Activated CD8-positive, alpha-beta memory T cell treated with anti-CD3 and anti-CD28 coated beads for 36 hours (primary cell): ENCODE results near the gene SLC22A23. TPM values are rescaled to one million over a fixed set of nuclear protein-coding genes. Genes with fewer than 3 reads are reported as not detected.

Experiments
- CTCF ChIA-PET: fragments of 350-600 bp; sonication (Branson Sonifier 250); formaldehyde crosslinking; loops from one replicate; lab custom pipeline; 2021; ENCODE audit warnings: antibody characterized with exemption; lab: Charles Lee
- POLR2A ChIA-PET: fragments of 350-600 bp; sonication (Branson Sonifier 250); formaldehyde crosslinking; loops from one replicate; lab custom pipeline; 2021; ENCODE audit warnings: antibody characterized with exemption; lab: Charles Lee
- total RNA-seq, 2 experiments: library from RNA; stranded (reverse); gene quantifications; one replicate each; pipeline ENCODE4 v1.2.3, GENCODE V29; 2021

Gene SLC22A23
- total RNA-seq, 2 experiments from 2014 or later: 0.15 to 0.17 TPM

GRCh38 chr6:3318821-3319540 is 137.9 kb downstream of the SLC22A23 start:
- ChIA-PET CTCF (interaction anchor here (1.2 kb wide), 1 partner anchor 39 kb away, joined by 3 read pairs; no protein-coding TSS in a partner anchor), POLR2A (no interaction called here)

GRCh38 chr6:3318226-3318625 is 138.6 kb downstream of the SLC22A23 start:
- CTCF ChIA-PET: no interaction called here
- POLR2A ChIA-PET: no interaction called here

GRCh38 chr6:3317741-3318211 is 139.1 kb downstream of the SLC22A23 start:
- POLR2A ChIA-PET: no interaction called here
- CTCF ChIA-PET: no interaction called here

GRCh38 chr6:3316818-3317217 is 140.0 kb downstream of the SLC22A23 start:
- ChIA-PET POLR2A (no interaction called here), CTCF (no interaction called here)

- ChIA-PET CTCF (no interaction called here), POLR2A (no interaction called here)
These were observed 140.5 kb downstream of the SLC22A23 start for GRCh38 chr6:3316331-3316730.

- ChIA-PET CTCF (no interaction called here), POLR2A (no interaction called here)
These were observed 141.0 kb downstream of the SLC22A23 start for GRCh38 chr6:3315841-3316240.

GRCh38 chr6:3314621-3315467 is 142.0 kb downstream of the SLC22A23 start:
- ChIA-PET CTCF (no interaction called here), POLR2A (no interaction called here)

- ChIA-PET CTCF (no interaction called here), POLR2A (no interaction called here)
These were observed 142.7 kb downstream of the SLC22A23 start for GRCh38 chr6:3314176-3314575.

- POLR2A ChIA-PET: no interaction called here
- CTCF ChIA-PET: no interaction called here
These were observed 144.1 kb downstream of the SLC22A23 start for GRCh38 chr6:3312604-3313231.

GRCh38 chr6:3311826-3312225 is 145.0 kb downstream of the SLC22A23 start:
- POLR2A ChIA-PET: no interaction called here
- CTCF ChIA-PET: no interaction called here

- ChIA-PET POLR2A (no interaction called here), CTCF (no interaction called here)
These were observed 146.1 kb downstream of the SLC22A23 start for GRCh38 chr6:3310703-3311102.

- ChIA-PET POLR2A (no interaction called here), CTCF (no interaction called here)
These were observed 146.8 kb downstream of the SLC22A23 start for GRCh38 chr6:3310051-3310448.

- CTCF ChIA-PET: no interaction called here
- POLR2A ChIA-PET: no interaction called here
These were observed 147.3 kb downstream of the SLC22A23 start for GRCh38 chr6:3309391-3310050.

GRCh38 chr6:3308106-3308505 is 148.7 kb downstream of the SLC22A23 start:
- CTCF ChIA-PET: no interaction called here

GRCh38 chr6:3307436-3307835 is 149.4 kb downstream of the SLC22A23 start:
- ChIA-PET CTCF (no interaction called here), POLR2A (no interaction called here)

More at GRCh38 chr6:3308106-3308505, 148.7 kb downstream of the SLC22A23 start:
- POLR2A ChIA-PET: no interaction called here

- ChIA-PET CTCF (no interaction called here), POLR2A (no interaction called here)
These were observed 150.0 kb downstream of the SLC22A23 start for GRCh38 chr6:3306848-3307247.

- CTCF ChIA-PET: no interaction called here
- POLR2A ChIA-PET: no interaction called here
These were observed 151.0 kb downstream of the SLC22A23 start for GRCh38 chr6:3305831-3306230.

- POLR2A ChIA-PET: interaction anchor here (0.6 kb wide), 1 partner anchor 289 kb away, joined by 4 read pairs; no protein-coding TSS in a partner anchor
- CTCF ChIA-PET: no interaction called here
These were observed 151.7 kb downstream of the SLC22A23 start for GRCh38 chr6:3305216-3305565.

- CTCF ChIA-PET: no interaction called here
- POLR2A ChIA-PET: interaction anchor here (0.6 kb wide), 1 partner anchor 288 kb away, joined by 4 read pairs; no protein-coding TSS in a partner anchor
These were observed 152.2 kb downstream of the SLC22A23 start for GRCh38 chr6:3304500-3305215.
